HG03045 (cell line): ENCODE results near the gene PTPRE.

Experiments used
- ATAC-seq: cut with Tn5 transposase; IDR thresholded peaks from one replicate; pipeline ENCODE4 v1.9.1; 2021; ENCODE audit warnings: mild to moderate bottlenecking, moderate library complexity; ENCODE audit not compliant: unreplicated experiment

The PTPRE gene

GRCh38 chr10:127922675-127923366 lies 15.9 kb downstream of the PTPRE start:
- no peak for ATAC-seq

- ATAC-seq, result no peak
Observed at GRCh38 chr10:127923646-127924045, 16.7 kb downstream of the PTPRE start.

- ATAC-seq, result no peak
Observed at GRCh38 chr10:127925471-127926207, 18.7 kb downstream of the PTPRE start.

GRCh38 chr10:127926455-127926854 lies 19.6 kb downstream of the PTPRE start:
- ATAC-seq, result no peak

- ATAC-seq, result no peak
Observed at GRCh38 chr10:127928021-127928806, 21.3 kb downstream of the PTPRE start.

- no peak for ATAC-seq
Observed at GRCh38 chr10:127932521-127933270, 25.8 kb downstream of the PTPRE start.

- no peak for ATAC-seq
Observed at GRCh38 chr10:127933271-127933670, 26.4 kb downstream of the PTPRE start.

- no peak for ATAC-seq
Observed at GRCh38 chr10:127934383-127934782, 27.5 kb downstream of the PTPRE start.

- ATAC-seq, result no peak
Observed at GRCh38 chr10:127935071-127935561, 28.2 kb downstream of the PTPRE start.

- ATAC-seq, result no peak
Observed at GRCh38 chr10:127937069-127937468, 30.2 kb downstream of the PTPRE start.

GRCh38 chr10:127937915-127938463 lies 31.1 kb downstream of the PTPRE start:
- ATAC-seq, result no peak

GRCh38 chr10:127939786-127940330 lies 33.0 kb downstream of the PTPRE start:
- no peak for ATAC-seq

- ATAC-seq, result no peak
Observed at GRCh38 chr10:127940866-127941640, 34.1 kb downstream of the PTPRE start.

GRCh38 chr10:127942811-127943210 lies 35.9 kb downstream of the PTPRE start:
- no peak for ATAC-seq

- no peak for ATAC-seq
Observed at GRCh38 chr10:127943336-127943910, 36.5 kb downstream of the PTPRE start.

- ATAC-seq, result no peak
Observed at GRCh38 chr10:127944256-127944655, 37.4 kb downstream of the PTPRE start.

GRCh38 chr10:127945341-127945758 lies 38.4 kb downstream of the PTPRE start:
- no peak for ATAC-seq

- ATAC-seq, result no peak
Observed at GRCh38 chr10:127945948-127946711, 39.2 kb downstream of the PTPRE start.
